Coronary artery (tissue), 2 donors: ENCODE results near the gene CAPS.

Experiments
- DNase-seq: peaks from one replicate; pipeline ENCODE4 v3.0.0-alpha.2; 2017; ENCODE audit warnings: low spot score
- H3K27ac ChIP-seq, 2 donors: fragments of 200-600 bp; sonication (generic); one replicate each; pipeline ENCODE4 v1.5.1; 2016 to 2019
- H3K4me3 ChIP-seq: fragments of 200-600 bp; sonication (generic); 2 replicates; pipeline ENCODE4 v1.5.1; 2016; ENCODE audit warnings: mild to moderate bottlenecking, moderate library complexity
- TF ChIP-seq, protein P1 (sequence below): fragments of 200-600 bp; sonication (generic); IDR thresholded peaks from one replicate; pipeline ENCODE4 v1.5.1; 2019; ENCODE audit warnings: antibody characterized with exemption

CAPS gene

DNA sequence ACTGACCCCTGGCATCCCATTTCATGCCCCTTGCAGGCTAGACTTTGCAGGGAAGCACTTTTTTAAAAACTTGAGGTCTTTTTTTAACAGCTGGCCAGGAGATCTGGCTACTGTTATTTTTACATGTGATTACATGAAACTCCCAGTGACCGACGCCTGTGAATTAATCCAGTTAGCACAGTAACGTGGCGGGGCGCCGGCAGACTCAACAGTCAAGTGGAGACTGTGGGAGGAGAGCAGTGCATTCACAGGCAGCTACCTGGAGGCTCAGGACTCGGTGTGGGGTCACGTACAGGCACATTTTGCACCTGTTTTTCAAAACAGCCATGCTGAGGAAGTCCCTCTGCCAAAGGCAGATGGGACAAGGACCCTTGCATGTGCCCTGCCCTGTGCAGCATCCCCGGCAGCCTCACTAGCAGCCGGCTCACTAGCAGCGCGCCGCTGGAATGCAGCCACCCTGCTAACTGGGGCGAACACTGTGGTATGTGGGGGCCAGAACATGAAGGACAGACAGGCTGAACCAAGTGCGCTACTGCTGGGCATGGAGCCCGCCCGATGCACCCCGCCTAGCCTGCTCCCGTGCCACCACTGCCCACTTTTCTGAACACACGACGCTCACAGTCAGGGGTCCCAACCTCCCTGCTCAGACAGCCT is 18.7 kb downstream of the CAPS start:
- DNase-seq: no peak
- Histone ChIP-seq H3K27ac (no peak overlapping the region), H3K4me3 (no peak overlapping the region)
- TF ChIP-seq, protein P1, sequence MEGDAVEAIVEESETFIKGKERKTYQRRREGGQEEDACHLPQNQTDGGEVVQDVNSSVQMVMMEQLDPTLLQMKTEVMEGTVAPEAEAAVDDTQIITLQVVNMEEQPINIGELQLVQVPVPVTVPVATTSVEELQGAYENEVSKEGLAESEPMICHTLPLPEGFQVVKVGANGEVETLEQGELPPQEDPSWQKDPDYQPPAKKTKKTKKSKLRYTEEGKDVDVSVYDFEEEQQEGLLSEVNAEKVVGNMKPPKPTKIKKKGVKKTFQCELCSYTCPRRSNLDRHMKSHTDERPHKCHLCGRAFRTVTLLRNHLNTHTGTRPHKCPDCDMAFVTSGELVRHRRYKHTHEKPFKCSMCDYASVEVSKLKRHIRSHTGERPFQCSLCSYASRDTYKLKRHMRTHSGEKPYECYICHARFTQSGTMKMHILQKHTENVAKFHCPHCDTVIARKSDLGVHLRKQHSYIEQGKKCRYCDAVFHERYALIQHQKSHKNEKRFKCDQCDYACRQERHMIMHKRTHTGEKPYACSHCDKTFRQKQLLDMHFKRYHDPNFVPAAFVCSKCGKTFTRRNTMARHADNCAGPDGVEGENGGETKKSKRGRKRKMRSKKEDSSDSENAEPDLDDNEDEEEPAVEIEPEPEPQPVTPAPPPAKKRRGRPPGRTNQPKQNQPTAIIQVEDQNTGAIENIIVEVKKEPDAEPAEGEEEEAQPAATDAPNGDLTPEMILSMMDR: no peak

DNA sequence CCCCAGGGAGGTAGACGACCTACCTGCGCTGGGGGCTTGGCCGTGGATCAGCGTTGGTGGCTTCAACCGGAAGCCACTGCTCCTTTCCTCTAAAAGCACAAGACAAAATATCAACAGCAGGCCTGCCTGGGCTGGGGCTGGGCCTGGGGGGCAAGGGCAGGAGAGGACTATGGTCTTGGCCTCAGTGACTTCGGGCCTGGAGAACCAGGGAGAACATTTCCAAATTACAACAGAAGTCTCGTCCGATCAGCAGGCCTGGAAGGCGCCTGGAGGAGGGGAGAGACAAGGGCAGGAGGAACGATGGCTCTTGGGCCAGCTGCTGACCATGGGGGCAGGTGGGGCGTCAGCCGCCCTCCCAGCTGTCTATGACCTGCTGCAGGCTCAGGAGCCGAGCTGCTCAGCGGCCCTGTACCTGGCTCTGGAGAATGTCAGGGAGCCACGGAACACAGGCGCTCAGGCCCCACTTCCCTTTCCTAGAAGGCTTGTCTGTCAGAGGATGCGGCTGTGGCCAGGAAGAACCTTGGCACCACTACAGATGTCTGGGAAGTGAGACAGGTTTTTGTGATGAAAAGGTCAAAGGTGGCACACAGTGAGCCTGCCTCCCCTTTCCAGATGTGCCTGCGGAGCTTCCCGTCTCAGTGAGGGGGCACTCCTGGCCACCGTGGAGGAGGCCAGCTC is 19.5 kb downstream of the CAPS start:
- H3K4me3 ChIP-seq: no peak overlapping the region
- no peak overlapping the region for H3K27ac ChIP-seq
- no peak for DNase-seq
- TF ChIP-seq, protein P1: no peak

DNA sequence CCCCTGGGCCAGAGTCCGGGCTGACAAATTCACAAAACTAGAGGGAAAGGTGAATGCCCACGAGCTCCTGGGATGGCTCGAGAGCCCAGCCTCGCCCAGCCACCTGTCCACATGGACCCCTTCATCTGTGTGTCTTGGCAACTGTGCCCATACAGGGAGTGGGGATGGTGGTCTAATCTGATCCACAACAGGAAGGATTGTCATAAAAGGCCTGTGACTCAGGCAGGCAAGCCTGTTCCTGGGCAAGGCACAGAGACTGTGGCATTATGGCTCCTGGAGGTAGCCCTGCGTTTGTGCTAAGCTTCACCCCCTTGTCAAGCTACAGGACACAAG is 20.0 kb downstream of the CAPS start:
- Histone ChIP-seq H3K27ac (no peak overlapping the region), H3K4me3 (no peak overlapping the region)
- TF ChIP-seq, protein P1: no peak
- DNase-seq: no peak

DNA sequence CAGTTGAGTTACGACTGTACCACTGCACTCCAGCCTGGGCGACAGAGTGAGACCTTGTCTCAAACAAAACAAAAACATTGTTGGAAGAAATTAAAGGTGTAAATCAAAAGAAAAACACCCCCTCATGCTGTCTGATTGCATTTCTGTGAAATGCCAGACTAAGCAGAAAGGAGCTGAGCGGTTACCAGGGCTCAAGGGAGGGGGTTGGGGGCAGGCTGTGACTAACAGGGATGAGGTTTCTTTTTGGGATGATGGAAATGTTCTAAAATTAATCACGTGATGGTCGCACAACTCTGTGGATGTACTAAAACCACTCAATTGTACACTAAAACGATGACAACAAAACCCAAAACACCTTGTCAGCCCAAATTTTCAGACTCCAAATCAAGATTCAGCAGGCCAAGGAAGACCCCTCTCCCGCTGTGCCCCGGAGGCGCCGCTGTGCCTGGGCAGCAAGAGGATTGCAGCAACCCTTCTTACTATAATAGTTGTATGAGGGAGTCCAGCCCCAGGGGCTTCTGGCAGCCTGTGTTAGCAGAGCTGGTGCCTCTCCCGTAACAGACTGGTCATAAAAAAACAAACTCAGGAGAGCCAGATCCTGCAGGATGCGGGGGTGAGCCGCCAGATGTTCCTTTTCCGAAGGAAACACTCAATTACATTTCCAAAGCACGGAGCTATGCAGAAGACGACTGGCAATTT is 20.9 kb downstream of the CAPS start:
- H3K27ac ChIP-seq: peak overlapping the region in 1 of 2 donors; percentile 60
- TF ChIP-seq, protein P1: no peak
- DNase-seq: no peak
- peak overlapping the region; percentile 13 for H3K4me3 ChIP-seq

DNA sequence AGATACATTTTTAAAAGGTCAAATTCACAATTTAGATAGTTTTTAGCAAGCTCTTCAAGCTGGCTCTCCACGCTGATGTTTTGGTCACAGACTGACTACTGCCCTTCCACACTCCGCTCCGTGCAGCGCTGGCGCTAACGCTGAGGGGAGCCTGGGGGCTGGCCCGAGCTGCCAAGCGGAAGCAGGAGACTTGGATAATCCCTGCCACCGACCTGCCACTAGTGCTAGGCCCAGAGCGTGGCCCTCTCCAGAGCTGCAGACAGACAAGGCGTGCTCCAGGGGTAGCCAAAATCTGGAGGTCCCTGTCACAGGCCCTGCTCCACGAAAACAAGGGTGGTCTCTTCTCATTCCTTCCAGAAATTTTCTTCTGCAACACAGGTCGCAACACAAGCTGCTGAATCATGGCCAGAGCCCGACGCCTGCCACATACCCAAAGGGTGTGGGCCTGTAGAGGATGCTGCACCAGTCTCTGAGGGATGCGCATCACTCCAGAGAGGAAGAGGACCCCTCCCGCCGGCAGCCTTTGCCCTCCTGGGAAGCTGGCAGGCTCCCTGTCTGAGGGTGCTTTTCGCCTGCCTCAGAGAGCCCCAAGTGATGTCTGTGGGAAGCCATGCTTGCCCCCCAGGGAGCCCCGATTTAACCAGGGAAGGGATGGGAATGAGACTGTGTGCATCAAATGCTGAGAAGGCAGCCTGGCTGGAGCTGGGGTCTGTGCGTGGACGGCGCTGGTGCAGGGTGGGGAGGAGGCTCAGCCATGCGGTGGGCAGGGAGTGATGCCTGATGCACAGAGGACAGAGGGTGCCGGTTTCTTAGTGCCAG is 21.6 kb downstream of the CAPS start:
- TF ChIP-seq, protein P1: no peak
- no peak for DNase-seq
- Histone ChIP-seq H3K4me3 (peak overlapping the region; percentile 13), H3K27ac (peak overlapping the region in 1 of 2 donors; percentile 60)

DNA sequence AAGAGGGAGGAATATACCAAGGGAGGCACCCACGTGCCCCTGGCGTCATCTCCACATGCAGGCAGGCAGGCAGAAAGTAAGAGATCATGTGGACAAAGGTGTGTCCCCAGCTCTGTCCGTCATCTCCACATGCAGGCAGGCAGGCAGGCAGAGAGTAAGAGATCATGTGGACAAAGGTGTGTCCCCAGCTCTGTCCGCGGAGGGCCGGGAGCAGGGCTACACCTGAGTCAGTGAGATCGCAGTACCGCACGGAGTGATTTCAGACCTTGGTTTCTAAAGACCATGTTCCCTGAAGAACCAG is 22.2 kb downstream of the CAPS start:
- peak overlapping the region in 1 of 2 donors; percentile 60 for H3K27ac ChIP-seq
- DNase-seq: no peak
- H3K4me3 ChIP-seq: no peak overlapping the region
- TF ChIP-seq, protein P1: no peak
